Measurements from ENCODE around the gene PRKD2.

DNA sequence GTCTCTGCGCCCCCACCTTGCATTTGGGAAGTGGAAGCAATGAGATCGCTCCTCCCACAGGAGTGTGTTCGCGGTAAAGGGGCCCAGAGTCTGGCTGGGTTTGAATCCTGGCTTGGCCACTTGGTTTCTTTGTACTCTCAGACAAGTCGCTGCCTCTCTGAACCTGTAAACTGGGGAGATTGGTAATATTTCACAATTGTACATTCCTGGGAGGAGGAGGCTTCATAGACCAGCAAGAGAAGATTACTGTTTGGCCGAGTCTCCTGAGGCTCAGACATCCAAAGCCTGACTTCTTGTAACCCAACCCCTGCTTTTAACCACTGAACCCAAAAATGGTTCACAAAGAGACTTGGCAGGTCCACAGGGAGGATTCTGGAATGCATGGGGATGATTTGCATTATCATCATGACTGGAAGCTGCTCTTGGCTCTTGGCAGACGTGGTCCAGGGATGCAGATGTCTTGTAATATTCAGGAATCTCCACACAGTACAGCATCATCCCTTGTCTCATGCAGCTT is 43.0 kb upstream of the PRKD2 start:
- TF ChIP-seq, protein P1, sequence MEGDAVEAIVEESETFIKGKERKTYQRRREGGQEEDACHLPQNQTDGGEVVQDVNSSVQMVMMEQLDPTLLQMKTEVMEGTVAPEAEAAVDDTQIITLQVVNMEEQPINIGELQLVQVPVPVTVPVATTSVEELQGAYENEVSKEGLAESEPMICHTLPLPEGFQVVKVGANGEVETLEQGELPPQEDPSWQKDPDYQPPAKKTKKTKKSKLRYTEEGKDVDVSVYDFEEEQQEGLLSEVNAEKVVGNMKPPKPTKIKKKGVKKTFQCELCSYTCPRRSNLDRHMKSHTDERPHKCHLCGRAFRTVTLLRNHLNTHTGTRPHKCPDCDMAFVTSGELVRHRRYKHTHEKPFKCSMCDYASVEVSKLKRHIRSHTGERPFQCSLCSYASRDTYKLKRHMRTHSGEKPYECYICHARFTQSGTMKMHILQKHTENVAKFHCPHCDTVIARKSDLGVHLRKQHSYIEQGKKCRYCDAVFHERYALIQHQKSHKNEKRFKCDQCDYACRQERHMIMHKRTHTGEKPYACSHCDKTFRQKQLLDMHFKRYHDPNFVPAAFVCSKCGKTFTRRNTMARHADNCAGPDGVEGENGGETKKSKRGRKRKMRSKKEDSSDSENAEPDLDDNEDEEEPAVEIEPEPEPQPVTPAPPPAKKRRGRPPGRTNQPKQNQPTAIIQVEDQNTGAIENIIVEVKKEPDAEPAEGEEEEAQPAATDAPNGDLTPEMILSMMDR (IDR thresholded peaks at IDR 0.05; ENCODE audit: low read depth, low read length) = no peak
- no peak for TF ChIP-seq EZH2phosphoT487 (IDR thresholded peaks at IDR 0.05; ENCODE audit: low read depth)

All from OCI-LY3 (cell line).